Measurements from ENCODE around the gene LAMA3.

LAMA3 gene

DNA sequence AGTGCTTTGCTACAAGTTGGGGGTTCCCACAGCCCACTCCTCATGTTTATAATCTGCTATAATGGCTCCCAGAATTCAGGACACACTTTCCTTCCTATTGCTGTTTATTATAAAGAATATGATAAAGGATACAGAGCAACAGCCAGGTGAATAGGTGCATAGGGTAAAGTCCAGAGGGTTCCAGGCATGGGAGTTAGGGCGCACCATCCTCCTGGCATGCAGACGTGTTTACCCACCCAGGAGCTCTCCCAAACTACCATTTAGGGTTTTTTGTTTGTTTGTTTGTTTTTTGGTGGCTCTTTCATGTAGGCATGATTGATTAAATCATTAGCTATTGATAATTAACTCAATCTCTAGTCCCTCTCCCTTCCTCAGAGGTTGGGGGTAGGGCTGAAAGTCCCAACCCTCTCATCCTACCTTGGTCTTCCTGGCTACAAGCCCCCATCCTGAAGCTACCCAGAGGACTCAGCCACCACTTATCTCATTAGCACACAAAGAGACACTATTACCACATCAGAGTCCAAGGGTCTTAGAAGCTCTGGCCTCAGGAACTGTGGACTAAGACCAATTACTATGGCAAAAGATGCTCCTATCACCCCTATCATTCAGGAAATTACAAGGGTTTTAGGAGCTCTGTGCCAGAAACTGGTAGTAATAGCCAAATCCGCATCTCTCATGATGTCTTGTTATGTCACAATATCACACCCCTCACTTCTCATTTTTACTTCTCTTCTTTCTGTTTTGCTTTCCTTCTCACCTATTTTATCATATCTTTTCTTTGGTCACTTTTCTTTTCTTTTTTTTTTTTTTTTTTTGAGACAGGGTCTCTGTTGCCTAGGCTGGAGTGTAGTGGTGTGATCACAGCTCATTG, 170.4 kb downstream of the LAMA3 start:
- no peak for DNase-seq

DNA sequence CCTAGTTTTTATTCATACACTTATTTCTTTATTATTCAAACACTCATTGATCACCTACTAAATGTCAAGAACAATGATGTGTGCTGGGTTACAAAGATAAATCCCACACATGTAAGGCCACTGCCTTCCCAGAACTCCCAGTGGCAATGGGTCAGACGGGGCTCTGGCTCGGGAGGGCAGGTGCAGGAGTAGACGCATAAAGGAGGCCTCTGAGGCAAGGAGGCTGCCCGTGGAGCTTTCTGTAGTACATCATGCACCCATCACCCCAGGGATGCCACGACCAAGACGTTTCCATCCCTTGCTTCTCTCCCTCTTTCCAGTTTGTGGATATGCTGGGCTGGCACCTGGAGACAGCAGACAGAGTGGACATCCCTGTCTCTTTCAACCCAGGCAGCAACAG, 172.1 kb downstream of the LAMA3 start:
- DNase-seq = no peak

DNA sequence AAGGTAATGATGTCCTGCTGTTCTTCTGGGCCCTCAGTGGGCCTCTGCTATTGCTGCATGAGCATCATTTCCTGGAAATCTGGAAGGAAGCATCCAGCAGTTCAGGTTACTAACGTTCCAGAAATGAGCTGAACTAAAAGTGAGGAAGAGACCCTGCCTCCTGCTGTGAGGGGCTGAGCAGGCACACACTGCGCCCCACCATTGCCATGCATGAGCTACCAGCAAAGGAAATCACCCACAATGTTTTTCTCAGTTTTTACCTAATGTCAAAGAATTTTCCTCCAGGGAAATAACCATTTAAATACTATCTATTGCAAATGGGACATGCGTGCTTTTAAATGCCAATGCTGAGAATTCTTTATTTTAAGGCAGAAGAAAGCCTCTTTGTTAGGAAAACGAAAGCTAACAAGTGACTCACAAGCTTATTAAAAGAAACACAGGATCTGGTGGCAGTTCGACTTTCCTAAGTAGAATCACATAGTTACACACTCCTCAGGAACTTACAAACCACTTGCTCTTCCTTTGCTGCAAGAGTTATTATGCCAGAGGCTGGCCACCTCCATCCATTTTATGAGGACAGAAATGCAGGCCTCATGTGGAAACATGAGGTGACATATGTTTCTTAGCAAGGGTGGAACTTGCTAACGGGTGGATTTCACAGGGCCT, 172.7 kb downstream of the LAMA3 start:
- no peak for DNase-seq

DNA sequence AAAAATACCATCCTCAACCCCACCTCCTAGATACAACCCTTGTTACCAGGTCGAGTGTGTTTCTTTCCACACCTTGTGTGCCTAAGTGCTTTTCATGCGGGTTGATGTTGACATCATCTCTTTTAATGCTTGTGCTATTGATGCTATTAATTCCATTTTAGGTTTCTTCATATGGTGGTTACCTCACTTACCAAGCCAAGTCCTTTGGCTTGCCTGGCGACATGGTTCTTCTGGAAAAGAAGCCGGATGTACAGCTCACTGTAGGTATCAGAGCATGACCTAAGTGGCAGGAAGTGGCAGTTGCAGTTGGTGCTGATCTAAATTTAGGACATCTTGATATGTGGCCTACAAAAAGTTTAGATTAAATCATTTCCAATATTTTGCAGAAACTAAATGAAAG, 175.4 kb downstream of the LAMA3 start:
- no peak for DNase-seq

DNA sequence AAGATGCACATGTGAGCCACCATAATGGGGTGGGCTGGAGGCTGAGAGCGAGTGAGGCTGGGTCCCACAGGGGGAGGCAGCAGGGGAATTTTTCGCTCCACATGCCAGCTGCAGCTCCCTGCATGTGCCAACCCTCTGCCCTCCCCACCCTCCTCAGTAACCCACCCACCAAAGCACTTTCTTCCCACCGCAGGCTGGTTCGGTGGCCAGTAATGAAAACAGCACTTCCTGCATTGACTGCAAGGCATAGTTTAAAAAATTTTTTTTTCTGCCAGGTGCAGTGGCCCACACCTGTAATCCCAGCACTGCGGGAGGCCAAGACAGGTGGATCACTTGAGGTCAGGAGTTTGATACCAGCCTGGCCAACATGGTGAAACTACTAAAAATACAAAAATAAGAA, 177.8 kb downstream of the LAMA3 start:
- DNase-seq = no peak

- DNase-seq = no peak
These were observed 179.0 kb downstream of the LAMA3 start for GRCh38 chr18:23868136-23868785.

DNA sequence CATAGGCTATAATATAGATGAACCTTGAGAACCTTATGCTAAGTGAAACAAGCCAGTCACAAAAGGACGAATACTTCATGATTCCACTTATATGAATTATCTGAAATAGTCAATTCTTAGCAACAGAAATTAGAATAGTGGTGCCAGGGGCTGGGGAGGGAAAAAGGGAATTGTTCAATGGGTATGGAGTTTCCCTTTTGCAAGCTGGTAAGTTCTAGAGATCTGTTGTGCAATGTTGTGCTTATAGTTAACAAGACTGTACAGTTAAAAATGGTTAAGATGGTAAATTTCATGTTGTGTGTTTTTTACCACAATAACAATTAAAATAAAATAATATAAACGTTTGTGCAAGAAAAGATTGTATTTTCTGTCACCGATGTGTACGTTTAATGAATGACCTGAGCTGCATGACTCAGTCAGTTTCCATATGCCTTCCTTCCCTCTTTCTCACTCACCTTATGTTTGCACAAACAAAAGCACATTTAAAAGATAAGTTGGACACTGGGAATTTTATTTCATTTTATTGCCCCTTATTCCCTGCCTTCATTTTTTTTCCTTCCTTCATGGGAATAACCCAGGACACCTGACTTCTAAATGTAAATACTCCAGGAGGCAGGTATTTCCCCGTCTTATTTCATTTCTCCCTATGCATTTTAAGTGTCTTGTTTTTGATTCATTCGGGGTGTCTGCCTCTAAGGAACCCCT, 181.6 kb downstream of the LAMA3 start:
- DNase-seq = no peak

DNA sequence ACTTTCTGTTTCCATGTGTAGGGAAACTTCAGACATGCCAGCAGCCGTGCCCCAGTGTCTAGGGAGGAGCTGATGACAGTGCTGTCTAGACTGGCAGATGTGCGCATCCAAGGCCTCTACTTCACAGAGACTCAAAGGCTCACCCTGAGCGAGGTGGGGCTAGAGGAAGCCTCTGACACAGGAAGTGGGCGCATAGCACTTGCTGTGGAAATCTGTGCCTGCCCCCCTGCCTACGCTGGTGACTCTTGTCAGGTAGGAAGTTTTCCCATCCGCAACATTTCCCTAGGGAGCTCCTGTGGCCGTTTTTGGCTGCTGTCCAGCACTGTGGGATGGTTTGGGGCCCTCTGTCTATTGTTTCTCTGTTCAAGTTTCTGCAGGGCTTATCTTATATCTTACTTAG, 182.2 kb downstream of the LAMA3 start:
- DNase-seq = peak; percentile 25

- DNase-seq = peak; percentile 24
These were observed 183.7 kb downstream of the LAMA3 start for GRCh38 chr18:23872701-23873550.

DNA sequence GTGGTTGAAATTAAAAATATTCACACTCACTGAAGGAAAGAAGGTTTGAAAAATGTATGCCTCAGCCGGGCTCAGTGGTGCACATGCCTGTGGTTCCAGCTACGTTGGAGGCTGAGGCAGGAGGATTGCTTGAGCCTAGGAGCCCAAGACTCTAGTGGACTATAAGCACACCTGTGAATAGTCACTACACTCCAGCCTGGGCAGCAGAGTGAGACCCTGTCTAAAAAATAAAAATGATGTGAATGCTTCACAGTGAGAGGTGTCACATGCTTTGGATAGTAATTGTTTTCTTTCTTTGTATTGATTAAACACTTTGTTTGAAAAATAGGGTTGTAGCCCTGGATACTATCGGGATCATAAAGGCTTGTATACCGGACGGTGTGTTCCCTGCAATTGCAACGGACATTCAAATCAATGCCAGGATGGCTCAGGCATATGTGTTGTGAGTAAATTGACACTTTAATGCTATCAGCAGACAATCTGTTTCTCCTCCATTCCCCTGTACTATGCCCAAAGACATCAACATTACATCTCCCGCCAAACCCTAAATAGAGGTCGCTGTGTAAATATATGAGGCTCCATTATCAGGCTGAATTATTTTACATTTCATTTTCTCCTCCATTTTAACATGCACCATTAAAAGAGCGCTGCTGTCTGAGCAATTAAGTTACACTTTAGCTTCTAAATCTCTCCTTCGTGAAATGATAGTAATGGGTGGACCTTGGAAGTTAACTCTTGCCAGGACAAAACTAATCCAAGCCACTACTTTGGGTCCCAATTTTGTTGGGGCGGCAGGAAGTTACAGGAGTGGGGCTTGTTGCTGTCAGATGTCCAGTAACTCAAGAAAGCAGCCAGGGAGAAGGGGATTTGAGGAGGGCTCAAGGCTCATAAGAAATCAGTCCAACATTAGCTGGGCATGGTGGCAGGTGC, 187.0 kb downstream of the LAMA3 start:
- DNase-seq = peak; percentile 60

DNA sequence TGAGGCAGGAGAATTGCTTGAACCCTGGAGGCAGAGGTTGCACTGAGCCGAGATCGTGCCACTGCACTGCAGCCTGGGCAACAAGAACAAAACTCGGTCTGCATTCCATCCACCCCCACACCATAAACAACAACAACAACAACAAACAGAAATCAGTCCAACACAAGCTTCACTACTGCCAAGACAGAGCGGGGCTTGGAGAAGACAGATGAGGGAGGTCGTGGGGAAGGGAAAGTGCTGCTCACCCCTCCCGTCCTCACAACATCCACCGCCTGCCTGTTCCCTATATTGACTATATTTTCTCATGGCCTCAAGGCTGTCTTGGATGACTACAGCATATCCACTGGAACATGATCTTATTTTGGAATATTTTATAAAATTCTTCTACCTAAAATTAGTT, 187.7 kb downstream of the LAMA3 start:
- DNase-seq = no peak

- DNase-seq = no peak
These were observed 188.1 kb downstream of the LAMA3 start for GRCh38 chr18:23877371-23877770.

DNA sequence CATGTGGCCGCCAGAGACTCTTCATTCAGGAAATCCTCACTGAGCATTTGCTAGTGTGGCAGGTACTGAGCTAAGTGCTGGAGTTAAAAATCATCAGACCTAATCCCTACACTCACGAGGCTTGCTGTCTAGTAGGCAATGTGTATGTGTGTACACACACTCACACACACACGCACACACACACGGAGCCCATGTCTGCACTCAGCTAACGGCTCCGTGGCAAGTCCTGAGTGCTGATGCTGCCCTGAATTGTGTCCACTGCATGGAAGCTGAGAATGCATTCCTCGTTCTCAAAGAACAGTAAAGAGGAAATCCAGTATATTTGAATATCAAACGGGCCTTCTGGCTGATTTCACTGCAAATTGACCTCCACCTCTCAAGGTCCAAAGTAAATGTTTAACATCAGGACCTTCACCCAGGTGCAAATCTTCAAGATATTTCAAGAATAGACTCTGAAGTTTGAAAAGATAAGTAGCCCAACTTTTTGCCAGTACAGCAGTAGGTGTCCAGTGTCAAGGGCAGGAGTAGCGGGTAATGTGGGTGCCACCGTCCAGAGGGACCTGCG, 189.2 kb downstream of the LAMA3 start:
- no peak for DNase-seq

DNA sequence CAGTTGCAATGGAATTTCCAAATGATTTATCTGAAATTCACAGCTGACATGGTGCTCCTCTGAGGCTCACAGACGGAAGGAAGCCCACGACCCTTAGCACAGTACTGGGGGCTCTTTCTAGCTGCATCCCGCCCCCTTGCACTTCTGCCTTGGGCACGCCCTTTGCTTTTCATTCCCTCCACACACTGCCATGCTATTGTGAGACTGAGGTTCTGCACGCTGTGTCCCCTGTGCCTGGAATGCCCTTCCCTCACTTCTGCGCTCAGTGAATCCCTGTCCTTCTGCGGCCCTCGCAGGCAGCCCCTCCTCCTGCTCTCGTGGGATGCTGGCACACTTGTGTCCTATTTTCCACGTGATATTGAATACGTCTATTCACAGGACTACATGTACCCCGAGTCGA, 189.9 kb downstream of the LAMA3 start:
- no peak for DNase-seq

- no peak for DNase-seq
These were observed 190.3 kb downstream of the LAMA3 start for GRCh38 chr18:23879544-23879943.

DNA sequence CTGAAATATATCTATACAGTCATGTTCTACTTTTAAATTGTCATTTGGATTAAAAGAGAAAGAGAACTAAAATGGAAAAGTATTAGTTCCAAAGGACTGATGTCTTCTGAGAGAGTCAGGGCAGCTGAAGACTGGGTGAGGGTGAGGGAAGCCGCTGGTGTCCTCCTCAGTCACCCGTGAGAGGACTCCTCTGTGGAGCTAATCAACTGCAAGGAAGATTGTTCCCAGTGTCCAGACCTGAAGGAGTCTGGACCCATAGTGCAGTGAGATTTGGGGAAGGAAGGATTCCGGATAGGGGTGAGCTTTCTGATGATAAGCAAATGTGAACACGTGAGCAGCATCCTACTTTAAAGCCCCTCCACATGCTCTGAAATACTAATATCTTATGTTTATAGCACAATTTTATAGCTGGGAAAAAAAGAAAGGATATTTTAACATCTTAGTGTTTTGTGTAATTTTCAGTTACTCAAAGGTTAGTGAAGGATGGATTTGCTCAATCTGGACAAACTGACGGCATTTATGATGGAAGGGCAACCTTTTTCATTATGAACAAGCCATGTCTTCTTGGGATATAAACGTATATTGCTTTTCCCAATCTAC, 190.8 kb downstream of the LAMA3 start:
- no peak for DNase-seq

DNA sequence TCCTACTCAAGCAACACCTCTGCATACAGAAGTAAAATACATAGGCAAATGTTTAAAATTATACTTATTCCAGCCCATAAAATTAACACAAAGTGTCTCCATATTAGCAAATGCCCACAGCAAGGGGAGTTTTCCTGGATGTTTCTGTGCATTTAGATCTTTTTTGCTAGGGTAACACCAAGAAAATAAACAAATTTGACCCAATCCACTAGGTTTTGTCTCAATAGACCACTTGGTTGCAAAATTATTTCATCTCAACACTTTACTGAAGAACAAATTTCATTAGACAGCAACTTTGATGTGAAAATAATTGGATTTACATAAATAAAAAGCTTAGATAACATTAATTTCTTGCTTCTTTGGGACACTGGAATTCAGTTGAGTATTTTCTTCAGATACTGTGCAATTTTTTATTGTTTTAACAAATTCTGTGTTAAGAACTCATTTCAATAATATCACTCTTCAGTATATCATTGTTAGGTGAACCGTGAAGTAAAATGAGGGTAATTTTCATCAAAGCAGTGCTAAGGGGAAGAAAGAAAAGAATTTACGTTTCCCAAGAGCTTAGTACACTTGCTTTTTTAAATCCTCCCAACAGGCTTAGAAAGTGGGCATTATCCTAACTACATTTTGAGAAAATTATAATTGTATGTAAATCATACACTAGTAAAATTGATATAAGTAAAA, 191.8 kb downstream of the LAMA3 start:
- no peak for DNase-seq

GRCh38 chr18:23881778-23882177, 192.5 kb downstream of the LAMA3 start:
- peak; percentile 34 for DNase-seq

DNA sequence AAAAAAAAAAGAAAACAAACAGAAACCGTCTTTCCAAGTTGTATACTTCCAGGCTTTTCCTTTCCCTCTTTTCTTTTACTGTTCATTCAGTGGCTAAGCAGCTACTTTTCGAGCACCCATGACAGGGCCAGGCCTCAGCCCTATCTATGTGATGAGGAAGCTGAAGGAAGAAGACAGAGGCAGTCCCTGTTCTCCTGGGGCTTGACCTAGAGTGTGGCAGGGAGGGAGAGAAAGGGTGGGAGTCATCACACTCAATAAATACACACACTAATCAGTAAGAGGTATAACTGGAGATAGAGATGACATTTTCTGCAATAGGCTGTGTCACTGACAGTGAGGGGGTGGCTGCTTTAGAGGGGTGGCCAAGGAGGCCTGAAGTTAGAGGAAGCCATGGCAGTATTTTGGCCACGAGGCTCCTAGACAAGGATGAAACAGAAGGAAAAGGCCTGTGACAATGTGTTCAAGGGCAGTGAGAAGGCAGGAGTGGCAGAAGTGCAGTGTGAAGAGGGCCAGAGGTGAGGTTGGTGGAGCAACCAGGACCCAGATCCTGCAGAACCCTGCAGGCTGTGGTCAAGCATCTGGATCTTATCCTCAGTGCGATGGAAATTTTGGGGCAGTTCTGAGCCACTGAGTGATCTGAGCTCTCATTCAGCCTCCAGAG, 193.5 kb downstream of the LAMA3 start:
- no peak for DNase-seq

All from NCI-H526 treated with DMSO at 0.1 percent for 48 hours (cell line).